ENCODE data around the gene KRT4. TPM values are rescaled to one million over a fixed set of nuclear protein-coding genes. Genes with fewer than 3 reads are reported as not detected.

KRT4 gene
- total RNA-seq, 1 experiment from 2014 or later: not detected

GRCh38 chr12:52797529-52797894, 16.4 kb downstream of the KRT4 start (continued):
- TF ChIP-seq ZBTB33 (IDR thresholded peaks at IDR 0.05; ENCODE audit: extremely low read depth, insufficient replicate concordance, low read length) (no peak), EGR1 (IDR thresholded peaks at IDR 0.05; ENCODE audit: low read depth) (no peak), SIN3A (IDR thresholded peaks at IDR 0.05; ENCODE audit: low read depth) (no peak), ZNF274 (IDR thresholded peaks at IDR 0.05; ENCODE audit: low read depth, low read length) (no peak), CTCF (IDR thresholded peaks at IDR 0.05 in 2 of 3, conservative IDR thresholded peaks at IDR 0.05 in 1 of 3; ENCODE audit: borderline replicate concordance in 1 of 3, insufficient read depth in 1 of 3, low read depth in 2 of 3, low read length in 2 of 3) (no peak), ATF3 (IDR thresholded peaks at IDR 0.05) (no peak)

GRCh38 chr12:52796839-52797528, 16.9 kb downstream of the KRT4 start:
- no peak overlapping the region for H3K27ac ChIP-seq (ENCODE audit: low read depth, low read length)
- ChIA-PET POLR2A (no interaction called here), CTCF (no interaction called here), RAD21 (ENCODE audit: low non-redundant PET in 1 of 2, low total read pairs in 2 of 2, uncharacterized antibody in 2 of 2, unreplicated experiment in 2 of 2) (no interaction called here)
- H3K4me3 ChIP-seq (replicated peaks in 1 of 2; ENCODE audit: low read depth in 1 of 2, low read length in 2 of 2): no peak overlapping the region
- H4K20me1 ChIP-seq (ENCODE audit: insufficient read depth): no peaks in the 10 kb centered on the region
- DNase-seq (ENCODE audit: low read depth, low spot score) (no peak), ATAC-seq (no peak)
- H3K4me2 ChIP-seq (ENCODE audit: low read length): no peak overlapping the region
- H3K9me2 ChIP-seq (ENCODE audit: insufficient read depth): no peaks in the 10 kb centered on the region
- no peak overlapping the region for H2AFZ ChIP-seq (ENCODE audit: low read depth, low read length, poor library complexity, severe bottlenecking)
- BruUV-seq (replicated peaks): no TSS peak
- no peaks in the 10 kb centered on the region for H3K9me3 ChIP-seq (ENCODE audit: control insufficient read depth in 1 of 2, insufficient read depth in 1 of 2, low read depth in 1 of 2, low read length in 2 of 2)
- no peak overlapping the region for H3K9ac ChIP-seq (ENCODE audit: low read length)
- intact Hi-C loops (cut with micrococcal nuclease): no loop called here
- no peaks in the 10 kb centered on the region for H3K79me2 ChIP-seq (ENCODE audit: insufficient read depth, low read length)
- no peaks in the 10 kb centered on the region for H3K27me3 ChIP-seq (ENCODE audit: insufficient read depth, low read length)
- H3K4me1 ChIP-seq (ENCODE audit: control insufficient read depth in 1 of 2, insufficient read depth in 2 of 2, low read length in 2 of 2): peaks cover 8 to 42% of the 10 kb centered on the region in 2 experiments; a peak in 3 of 4 replicates
- H3K36me3 ChIP-seq (ENCODE audit: control insufficient read depth in 1 of 2, insufficient read depth in 2 of 2, low read length in 2 of 2): no peaks in the 10 kb centered on the region
- TF ChIP-seq FOSL1 (IDR thresholded peaks at IDR 0.05; ENCODE audit: low read depth) (no peak), REST (IDR thresholded peaks at IDR 0.05; ENCODE audit: low read depth) (no peak), SP1 (IDR thresholded peaks at IDR 0.05; ENCODE audit: low read depth) (no peak), TCF7L2 (IDR thresholded peaks at IDR 0.05; ENCODE audit: borderline replicate concordance, extremely low read depth, insufficient read depth, insufficient read length) (no peak), ZBTB33 (IDR thresholded peaks at IDR 0.05; ENCODE audit: extremely low read depth, insufficient replicate concordance, low read length) (no peak), MAX (IDR thresholded peaks at IDR 0.05) (no peak)
